Measurements from ENCODE around the gene PDE4D. TPM values are rescaled to one million over a fixed set of nuclear protein-coding genes. Genes with fewer than 3 reads are reported as not detected.

The PDE4D gene
- total and polyA plus RNA-seq, 3 donors from 2014 or later: 7.8 to 13.9 (median 8.7) TPM

DNA sequence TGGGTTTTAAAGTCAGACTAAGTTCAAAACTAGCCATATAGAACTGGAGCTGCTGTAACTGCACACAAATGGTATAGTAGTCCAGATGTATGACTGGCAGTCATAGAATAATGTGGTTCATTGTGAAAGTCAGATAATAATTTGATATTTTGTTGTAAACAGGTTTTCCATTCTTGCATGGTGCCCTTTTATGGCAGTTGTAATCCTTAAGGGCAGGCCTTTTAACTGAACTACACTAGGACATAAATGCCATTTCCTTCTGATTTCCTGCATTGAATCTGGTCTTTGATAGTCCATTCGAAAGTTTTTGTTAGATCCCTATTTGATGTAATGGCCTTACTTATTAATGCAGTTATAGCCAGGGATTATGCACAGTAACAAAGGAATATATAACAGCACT is 632.6 kb downstream of the PDE4D start:
- intact Hi-C loops (cut with DNase I; ENCODE audit: low total_unique reads): no loop called here
- H3K4me1 ChIP-seq: no peaks in the 10 kb centered on the region
- TF ChIP-seq, protein P1, sequence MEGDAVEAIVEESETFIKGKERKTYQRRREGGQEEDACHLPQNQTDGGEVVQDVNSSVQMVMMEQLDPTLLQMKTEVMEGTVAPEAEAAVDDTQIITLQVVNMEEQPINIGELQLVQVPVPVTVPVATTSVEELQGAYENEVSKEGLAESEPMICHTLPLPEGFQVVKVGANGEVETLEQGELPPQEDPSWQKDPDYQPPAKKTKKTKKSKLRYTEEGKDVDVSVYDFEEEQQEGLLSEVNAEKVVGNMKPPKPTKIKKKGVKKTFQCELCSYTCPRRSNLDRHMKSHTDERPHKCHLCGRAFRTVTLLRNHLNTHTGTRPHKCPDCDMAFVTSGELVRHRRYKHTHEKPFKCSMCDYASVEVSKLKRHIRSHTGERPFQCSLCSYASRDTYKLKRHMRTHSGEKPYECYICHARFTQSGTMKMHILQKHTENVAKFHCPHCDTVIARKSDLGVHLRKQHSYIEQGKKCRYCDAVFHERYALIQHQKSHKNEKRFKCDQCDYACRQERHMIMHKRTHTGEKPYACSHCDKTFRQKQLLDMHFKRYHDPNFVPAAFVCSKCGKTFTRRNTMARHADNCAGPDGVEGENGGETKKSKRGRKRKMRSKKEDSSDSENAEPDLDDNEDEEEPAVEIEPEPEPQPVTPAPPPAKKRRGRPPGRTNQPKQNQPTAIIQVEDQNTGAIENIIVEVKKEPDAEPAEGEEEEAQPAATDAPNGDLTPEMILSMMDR (IDR thresholded peaks at IDR 0.05): no peak
- TF ChIP-seq POLR2A (IDR thresholded peaks at IDR 0.05): no peak
- DNase-seq: no peak
- no peak overlapping the region for H3K27ac ChIP-seq
- no peaks in the 10 kb centered on the region for H3K9me3 ChIP-seq
- H3K27me3 ChIP-seq: no peaks in the 10 kb centered on the region
- H3K4me3 ChIP-seq: no peak overlapping the region
- H3K36me3 ChIP-seq (ENCODE audit: low read depth, missing control alignments): no peaks in the 10 kb centered on the region
- WGBS, 2 donors: 58 to 73% methylated on average over 1 of the region's 1 CpG

DNA sequence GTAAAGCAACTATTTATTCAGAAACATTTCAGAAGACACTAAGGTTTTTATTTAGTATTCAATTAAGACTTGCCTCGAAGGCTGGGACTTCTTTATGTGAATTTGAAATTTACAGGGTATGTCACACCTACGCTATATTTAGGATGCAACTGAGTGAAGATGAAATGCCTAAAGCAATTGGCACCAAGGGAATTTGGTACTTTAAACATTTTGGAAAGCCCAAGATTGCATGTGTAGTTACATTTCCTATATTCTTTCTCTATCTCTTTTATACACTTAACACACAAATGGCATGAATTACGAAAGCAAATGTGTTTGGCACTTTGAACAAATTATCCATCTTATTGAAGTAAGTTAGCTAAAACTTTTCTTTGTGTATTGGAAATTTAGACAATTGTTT is 633.3 kb downstream of the PDE4D start:
- intact Hi-C loops (cut with DNase I; ENCODE audit: low total_unique reads): no loop called here
- DNase-seq: no peak
- H3K4me1 ChIP-seq: no peaks in the 10 kb centered on the region
- H3K36me3 ChIP-seq (ENCODE audit: low read depth, missing control alignments): no peaks in the 10 kb centered on the region
- TF ChIP-seq POLR2A (IDR thresholded peaks at IDR 0.05): no peak
- TF ChIP-seq, protein P1 (IDR thresholded peaks at IDR 0.05): no peak
- no peak overlapping the region for H3K27ac ChIP-seq
- no peaks in the 10 kb centered on the region for H3K27me3 ChIP-seq
- 93 to 94% methylated on average over 3 of the region's 3 CpGs for WGBS, 2 donors
- H3K4me3 ChIP-seq: no peak overlapping the region
- no peaks in the 10 kb centered on the region for H3K9me3 ChIP-seq

DNA sequence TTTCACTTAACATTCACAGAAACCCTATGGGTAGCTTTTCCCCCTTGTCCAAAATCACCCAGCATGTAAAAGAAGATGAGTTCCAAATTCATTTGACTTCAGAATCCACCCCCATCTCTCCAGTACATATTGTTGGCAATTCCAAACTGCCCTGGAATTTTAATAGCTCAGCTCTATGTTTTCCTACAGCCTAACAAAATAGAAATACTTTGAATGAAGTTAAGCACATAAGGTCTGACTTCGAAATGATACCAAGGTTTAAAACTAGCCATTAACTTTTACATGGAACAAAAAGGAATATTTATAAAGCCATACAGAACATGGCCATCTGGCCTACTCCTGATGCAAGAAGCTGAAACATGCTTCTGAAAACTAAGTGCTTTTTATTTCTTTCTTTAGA is 634.3 kb downstream of the PDE4D start:
- Histone ChIP-seq H3K4me1 (no peaks in the 10 kb centered on the region), H3K9me3 (no peaks in the 10 kb centered on the region), H3K27ac (no peak overlapping the region), H3K4me3 (no peak overlapping the region), H3K27me3 (no peaks in the 10 kb centered on the region), H3K36me3 (ENCODE audit: low read depth, missing control alignments) (no peaks in the 10 kb centered on the region)
- intact Hi-C loops (cut with DNase I; ENCODE audit: low total_unique reads): no loop called here
- TF ChIP-seq, protein P1 (IDR thresholded peaks at IDR 0.05): no peak
- no peak for TF ChIP-seq POLR2A (IDR thresholded peaks at IDR 0.05)
- DNase-seq: no peak
- WGBS, 2 donors: 62 to 77% methylated on average over 1 of the region's 1 CpG

DNA sequence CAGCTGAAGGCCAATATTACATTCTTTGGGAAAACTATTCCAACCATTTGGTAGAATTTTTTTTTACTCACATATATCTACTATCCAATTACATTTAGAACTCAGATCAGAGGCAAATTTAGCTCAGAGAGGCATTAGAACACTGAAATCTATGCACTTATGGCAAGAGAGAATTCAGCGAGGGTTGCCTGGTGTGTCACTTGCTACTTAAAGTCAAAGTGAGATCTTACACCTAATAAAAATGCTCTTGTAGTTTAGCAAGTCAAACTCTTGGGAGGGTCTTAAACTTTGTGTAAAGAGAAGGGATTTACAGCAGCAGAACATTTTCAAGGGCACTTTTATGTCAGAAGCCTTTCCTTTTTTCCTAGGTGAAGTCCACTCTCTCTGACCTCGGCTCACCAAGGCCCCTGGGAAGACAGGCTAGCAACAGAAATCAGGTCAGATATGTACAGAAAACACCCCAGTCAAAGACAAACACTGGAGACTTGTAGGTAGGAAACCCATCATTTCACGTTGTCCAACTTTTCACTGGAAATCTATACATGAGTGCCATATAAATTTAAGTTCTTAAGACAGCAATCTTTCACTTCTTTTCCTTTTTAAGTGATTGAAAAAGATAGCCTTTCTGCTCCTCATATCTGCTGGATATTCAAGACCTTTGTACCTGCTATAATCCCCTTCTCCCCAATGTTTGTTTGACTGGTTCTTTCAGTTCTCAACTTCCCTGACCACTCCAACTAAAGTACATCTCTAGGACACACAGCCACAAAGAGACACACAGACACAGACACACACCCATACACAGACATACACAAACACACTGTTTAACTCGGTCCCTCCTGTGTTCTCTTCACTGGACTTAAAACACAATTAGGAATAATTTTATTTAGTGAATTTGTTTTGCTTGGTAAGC is 635.8 kb downstream of the PDE4D start:
- Histone ChIP-seq H3K36me3 (ENCODE audit: low read depth, missing control alignments) (no peaks in the 10 kb centered on the region), H3K4me3 (no peak overlapping the region), H3K27me3 (no peaks in the 10 kb centered on the region), H3K27ac (no peak overlapping the region), H3K4me1 (no peaks in the 10 kb centered on the region), H3K9me3 (no peaks in the 10 kb centered on the region)
- DNase-seq: no peak
- TF ChIP-seq POLR2A (IDR thresholded peaks at IDR 0.05): no peak
- TF ChIP-seq, protein P1 (IDR thresholded peaks at IDR 0.05): no peak
- 76 to 82% methylated on average over 4 of the region's 4 CpGs for WGBS, 2 donors
- intact Hi-C loops (cut with DNase I; ENCODE audit: low total_unique reads): no loop called here

DNA sequence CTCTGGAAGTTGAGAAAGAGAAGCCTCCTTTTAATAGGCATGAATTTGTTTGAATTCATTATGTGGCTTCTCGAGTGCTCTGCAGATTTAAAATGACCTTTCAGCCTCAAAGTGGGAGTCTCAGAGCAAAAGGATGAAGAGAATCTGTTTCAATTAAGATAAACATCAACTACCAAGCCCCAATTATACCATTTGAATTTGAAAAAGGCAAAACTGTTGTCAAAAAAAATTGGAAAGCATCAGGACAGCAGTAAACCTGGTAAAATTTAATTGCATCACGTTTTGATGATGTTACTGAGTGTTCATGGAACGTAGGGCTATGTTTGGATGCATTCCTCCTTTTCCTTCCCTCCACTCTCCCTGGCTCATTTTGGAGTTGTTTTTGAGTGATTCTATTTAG is 637.2 kb downstream of the PDE4D start:
- Histone ChIP-seq H3K4me3 (no peak overlapping the region), H3K27ac (no peak overlapping the region), H3K36me3 (ENCODE audit: low read depth, missing control alignments) (no peaks in the 10 kb centered on the region), H3K4me1 (no peaks in the 10 kb centered on the region), H3K9me3 (no peaks in the 10 kb centered on the region), H3K27me3 (no peaks in the 10 kb centered on the region)
- DNase-seq: no peak
- TF ChIP-seq, protein P1 (IDR thresholded peaks at IDR 0.05): no peak
- TF ChIP-seq POLR2A (IDR thresholded peaks at IDR 0.05): no peak
- 55 to 59% methylated on average over 3 of the region's 3 CpGs for WGBS, 2 donors
- intact Hi-C loops (cut with DNase I; ENCODE audit: low total_unique reads): no loop called here
